ENCODE results near the gene DAAM1.

DAAM1 gene

GRCh38 chr14:59197695-59198262, 9.3 kb downstream of the DAAM1 start:
- no peaks in the 10 kb centered on the region for H3K27me3 ChIP-seq (ENCODE audit: control insufficient read depth in 1 of 2, insufficient read depth in 1 of 2, low read length in 2 of 2)
- H3K9ac ChIP-seq (ENCODE audit: low read length): no peak overlapping the region
- H3K79me1 ChIP-seq (replicated peaks; ENCODE audit: low read length, poor library complexity, severe bottlenecking): peaks cover 29% of the 10 kb centered on the region
- H2AK5ac ChIP-seq (ENCODE audit: low read length, severe bottlenecking): no peak overlapping the region
- peak overlapping the region in 1 of 2 experiments; percentile 57 for H2BK12ac ChIP-seq (ENCODE audit: low read length in 2 of 2)
- H2AFZ ChIP-seq (ENCODE audit: low read depth, low read length): no peak overlapping the region
- no peak overlapping the region for H3K18ac ChIP-seq (ENCODE audit: low read depth in 1 of 2, low read length in 2 of 2)
- H3K4me2 ChIP-seq (ENCODE audit: low read length, poor library complexity, severe bottlenecking): no peak overlapping the region
- H3K4me1 ChIP-seq (ENCODE audit: control insufficient read depth, insufficient read depth, low read depth, low read length): no peaks in the 10 kb centered on the region
- no peak overlapping the region for H3K27ac ChIP-seq (ENCODE audit: low read length, poor library complexity, severe bottlenecking)
- H3K23ac ChIP-seq (ENCODE audit: low read length in 2 of 2): no peak overlapping the region
- no peak overlapping the region for H4K8ac ChIP-seq (ENCODE audit: low read length)
- WGBS: 59% methylated on average over 3 of the region's 5 CpGs
- H3K4me3 ChIP-seq (ENCODE audit: insufficient read depth in 1 of 2, low read depth in 1 of 2, low read length in 2 of 2): no peak overlapping the region
- no peaks in the 10 kb centered on the region for H3K36me3 ChIP-seq (ENCODE audit: control insufficient read depth in 1 of 2, insufficient read depth in 2 of 2, low read depth in 1 of 2, low read length in 2 of 2)
- H3K9me3 ChIP-seq (ENCODE audit: control insufficient read depth, low read length): no peaks in the 10 kb centered on the region
- no peak overlapping the region for H2BK5ac ChIP-seq (ENCODE audit: low read depth, low read length, poor library complexity, severe bottlenecking)
- H3K4ac ChIP-seq (ENCODE audit: low read depth in 1 of 2, low read length in 2 of 2): no peak overlapping the region
- H3K14ac ChIP-seq (ENCODE audit: low read length in 2 of 2): no peak overlapping the region
- H2BK15ac ChIP-seq (ENCODE audit: low read depth, poor library complexity, severe bottlenecking): no peak overlapping the region
- H4K91ac ChIP-seq (ENCODE audit: low read length): no peak overlapping the region
- peak; percentile 44 for DNase-seq
- no peak overlapping the region for H2BK120ac ChIP-seq (ENCODE audit: low read depth, low read length)

- Histone ChIP-seq H2BK12ac (ENCODE audit: low read length in 2 of 2) (no peak overlapping the region), H3K79me1 (replicated peaks; ENCODE audit: low read length, poor library complexity, severe bottlenecking) (peaks cover 25% of the 10 kb centered on the region), H3K9ac (ENCODE audit: low read length) (no peak overlapping the region), H4K8ac (ENCODE audit: low read length) (no peak overlapping the region), H3K4me3 (ENCODE audit: insufficient read depth in 1 of 2, low read depth in 1 of 2, low read length in 2 of 2) (no peak overlapping the region), H3K4me1 (ENCODE audit: control insufficient read depth, insufficient read depth, low read depth, low read length) (no peaks in the 10 kb centered on the region), H2BK5ac (ENCODE audit: low read depth, low read length, poor library complexity, severe bottlenecking) (no peak overlapping the region), H3K23ac (ENCODE audit: low read length in 2 of 2) (no peak overlapping the region), H3K18ac (ENCODE audit: low read depth in 1 of 2, low read length in 2 of 2) (no peak overlapping the region), H3K14ac (ENCODE audit: low read length in 2 of 2) (no peak overlapping the region), H3K27me3 (ENCODE audit: control insufficient read depth in 1 of 2, insufficient read depth in 1 of 2, low read length in 2 of 2) (no peaks in the 10 kb centered on the region), H2AFZ (ENCODE audit: low read depth, low read length) (no peak overlapping the region), H2BK15ac (ENCODE audit: low read depth, poor library complexity, severe bottlenecking) (no peak overlapping the region), H3K27ac (ENCODE audit: low read length, poor library complexity, severe bottlenecking) (no peak overlapping the region), H3K36me3 (ENCODE audit: control insufficient read depth in 1 of 2, insufficient read depth in 2 of 2, low read depth in 1 of 2, low read length in 2 of 2) (no peaks in the 10 kb centered on the region), H2BK120ac (ENCODE audit: low read depth, low read length) (no peak overlapping the region), H2AK5ac (ENCODE audit: low read length, severe bottlenecking) (no peak overlapping the region), H4K91ac (ENCODE audit: low read length) (no peak overlapping the region), H3K9me3 (ENCODE audit: control insufficient read depth, low read length) (no peaks in the 10 kb centered on the region), H3K4ac (ENCODE audit: low read depth in 1 of 2, low read length in 2 of 2) (no peak overlapping the region), H3K4me2 (ENCODE audit: low read length, poor library complexity, severe bottlenecking) (no peak overlapping the region)
- WGBS: 85% methylated on average over 4 of the region's 5 CpGs
- no peak for DNase-seq
These were observed 10.7 kb downstream of the DAAM1 start for GRCh38 chr14:59199205-59199604.

GRCh38 chr14:59199614-59200013, 11.1 kb downstream of the DAAM1 start:
- no peak overlapping the region for H3K27ac ChIP-seq (ENCODE audit: low read length, poor library complexity, severe bottlenecking)

GRCh38 chr14:59200195-59200594, 11.7 kb downstream of the DAAM1 start:
- H3K9me3 ChIP-seq (ENCODE audit: control insufficient read depth, low read length): no peaks in the 10 kb centered on the region
- H3K4me3 ChIP-seq (ENCODE audit: insufficient read depth in 1 of 2, low read depth in 1 of 2, low read length in 2 of 2): no peak overlapping the region
- peak overlapping the region in 1 of 2 experiments; percentile 21 for H2BK12ac ChIP-seq (ENCODE audit: low read length in 2 of 2)
- H3K4me1 ChIP-seq (ENCODE audit: control insufficient read depth, insufficient read depth, low read depth, low read length): no peaks in the 10 kb centered on the region
- H3K36me3 ChIP-seq (ENCODE audit: control insufficient read depth in 1 of 2, insufficient read depth in 2 of 2, low read depth in 1 of 2, low read length in 2 of 2): no peaks in the 10 kb centered on the region
- H3K18ac ChIP-seq (ENCODE audit: low read depth in 1 of 2, low read length in 2 of 2): no peak overlapping the region
- no peak overlapping the region for H3K14ac ChIP-seq (ENCODE audit: low read length in 2 of 2)
- H3K4me2 ChIP-seq (ENCODE audit: low read length, poor library complexity, severe bottlenecking): no peak overlapping the region
- no peak overlapping the region for H4K91ac ChIP-seq (ENCODE audit: low read length)
- H3K79me1 ChIP-seq (replicated peaks; ENCODE audit: low read length, poor library complexity, severe bottlenecking): peaks cover 27% of the 10 kb centered on the region
- H3K27me3 ChIP-seq (ENCODE audit: control insufficient read depth in 1 of 2, insufficient read depth in 1 of 2, low read length in 2 of 2): no peaks in the 10 kb centered on the region
- no peak overlapping the region for H3K27ac ChIP-seq (ENCODE audit: low read length, poor library complexity, severe bottlenecking)
- no peak overlapping the region for H2BK120ac ChIP-seq (ENCODE audit: low read depth, low read length)
- H2BK5ac ChIP-seq (ENCODE audit: low read depth, low read length, poor library complexity, severe bottlenecking): no peak overlapping the region
- no peak overlapping the region for H2AK5ac ChIP-seq (ENCODE audit: low read length, severe bottlenecking)
- no peak overlapping the region for H3K4ac ChIP-seq (ENCODE audit: low read depth in 1 of 2, low read length in 2 of 2)
- DNase-seq: no peak
- H3K9ac ChIP-seq (ENCODE audit: low read length): no peak overlapping the region
- no peak overlapping the region for H4K8ac ChIP-seq (ENCODE audit: low read length)
- H3K23ac ChIP-seq (ENCODE audit: low read length in 2 of 2): no peak overlapping the region
- H2BK15ac ChIP-seq (ENCODE audit: low read depth, poor library complexity, severe bottlenecking): no peak overlapping the region
- H2AFZ ChIP-seq (ENCODE audit: low read depth, low read length): no peak overlapping the region

More at GRCh38 chr14:59199614-59200013, 11.1 kb downstream of the DAAM1 start:
- Histone ChIP-seq H3K9ac (ENCODE audit: low read length) (no peak overlapping the region), H3K23ac (ENCODE audit: low read length in 2 of 2) (no peak overlapping the region), H3K4me1 (ENCODE audit: control insufficient read depth, insufficient read depth, low read depth, low read length) (no peaks in the 10 kb centered on the region), H2AK5ac (ENCODE audit: low read length, severe bottlenecking) (no peak overlapping the region), H2BK120ac (ENCODE audit: low read depth, low read length) (no peak overlapping the region), H3K79me1 (replicated peaks; ENCODE audit: low read length, poor library complexity, severe bottlenecking) (peaks cover 27% of the 10 kb centered on the region), H3K4me2 (ENCODE audit: low read length, poor library complexity, severe bottlenecking) (no peak overlapping the region), H2BK5ac (ENCODE audit: low read depth, low read length, poor library complexity, severe bottlenecking) (no peak overlapping the region), H3K4me3 (ENCODE audit: insufficient read depth in 1 of 2, low read depth in 1 of 2, low read length in 2 of 2) (no peak overlapping the region), H4K91ac (ENCODE audit: low read length) (no peak overlapping the region), H3K9me3 (ENCODE audit: control insufficient read depth, low read length) (no peaks in the 10 kb centered on the region), H3K27me3 (ENCODE audit: control insufficient read depth in 1 of 2, insufficient read depth in 1 of 2, low read length in 2 of 2) (no peaks in the 10 kb centered on the region), H4K8ac (ENCODE audit: low read length) (no peak overlapping the region), H2AFZ (ENCODE audit: low read depth, low read length) (no peak overlapping the region), H3K18ac (ENCODE audit: low read depth in 1 of 2, low read length in 2 of 2) (no peak overlapping the region), H3K4ac (ENCODE audit: low read depth in 1 of 2, low read length in 2 of 2) (no peak overlapping the region), H2BK12ac (ENCODE audit: low read length in 2 of 2) (no peak overlapping the region), H3K36me3 (ENCODE audit: control insufficient read depth in 1 of 2, insufficient read depth in 2 of 2, low read depth in 1 of 2, low read length in 2 of 2) (no peaks in the 10 kb centered on the region), H3K14ac (ENCODE audit: low read length in 2 of 2) (no peak overlapping the region), H2BK15ac (ENCODE audit: low read depth, poor library complexity, severe bottlenecking) (no peak overlapping the region)
- WGBS: 95% methylated on average over 1 of the region's 1 CpG
- no peak for DNase-seq
